ENCODE data around the gene TAS2R60. TPM values are rescaled to one million over a fixed set of nuclear protein-coding genes. Genes with fewer than 3 reads are reported as not detected.

Gene TAS2R60
- total and polyA plus RNA-seq, 2 experiments from 2014 or later: 0.37 to 4.0 TPM

DNA sequence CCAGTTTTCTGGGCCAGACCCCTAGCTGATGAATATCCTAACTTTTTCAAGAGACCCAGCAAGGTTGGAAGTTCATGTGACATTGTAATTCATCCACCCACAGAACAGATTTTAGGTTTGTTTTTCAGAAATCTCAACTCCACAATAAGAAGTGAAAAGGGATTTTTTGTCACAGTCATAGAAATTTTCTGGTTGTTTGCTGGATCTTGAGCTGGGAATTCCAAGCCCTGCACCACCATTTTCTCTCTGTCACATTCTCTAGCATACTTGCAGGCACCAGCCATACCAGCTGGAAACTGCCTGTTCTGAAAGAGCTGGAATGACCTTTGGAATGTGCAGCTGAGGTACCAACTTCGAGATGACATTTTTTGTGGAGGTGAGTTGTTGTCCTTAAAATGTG lies 8.5 kb downstream of the TAS2R60 start:
- H3F3A ChIP-seq (replicated peaks; ENCODE audit: low read depth): no peaks in the 10 kb centered on the region
- Mint-ChIP-seq H3K4me3 (no peak overlapping the region), H3K27me3 (ENCODE audit: insufficient read depth, low read depth, poor library complexity) (peaks cover 4% of the 10 kb centered on the region), H3K9me3 (no peaks in the 10 kb centered on the region), H3K36me3 (ENCODE audit: low read depth) (no peaks in the 10 kb centered on the region), H3K4me1 (peaks cover 5% of the 10 kb centered on the region; the same call in 2 of the 3 replicates), H3K27ac (no peak overlapping the region)
- ATAC-seq (no peak), DNase-seq (ENCODE audit: low spot score) (no peak)
- no peak overlapping the region for H3K4me3 ChIP-seq
- no peaks in the 10 kb centered on the region for H3K27me3 ChIP-seq (ENCODE audit: insufficient read depth)
- no peak for TF ChIP-seq POLR2AphosphoS5 (IDR thresholded peaks at IDR 0.05; ENCODE audit: low read depth)
- TF ChIP-seq STAT1 (IDR thresholded peaks at IDR 0.05; ENCODE audit: unreplicated experiment): no peak
- no peak for TF ChIP-seq JUNB (IDR thresholded peaks at IDR 0.05; ENCODE audit: unreplicated experiment)
- TF ChIP-seq, protein P1, sequence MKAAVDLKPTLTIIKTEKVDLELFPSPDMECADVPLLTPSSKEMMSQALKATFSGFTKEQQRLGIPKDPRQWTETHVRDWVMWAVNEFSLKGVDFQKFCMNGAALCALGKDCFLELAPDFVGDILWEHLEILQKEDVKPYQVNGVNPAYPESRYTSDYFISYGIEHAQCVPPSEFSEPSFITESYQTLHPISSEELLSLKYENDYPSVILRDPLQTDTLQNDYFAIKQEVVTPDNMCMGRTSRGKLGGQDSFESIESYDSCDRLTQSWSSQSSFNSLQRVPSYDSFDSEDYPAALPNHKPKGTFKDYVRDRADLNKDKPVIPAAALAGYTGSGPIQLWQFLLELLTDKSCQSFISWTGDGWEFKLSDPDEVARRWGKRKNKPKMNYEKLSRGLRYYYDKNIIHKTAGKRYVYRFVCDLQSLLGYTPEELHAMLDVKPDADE (IDR thresholded peaks at IDR 0.05): no peak
- no peak for TF ChIP-seq EZH2phosphoT487 (IDR thresholded peaks at IDR 0.05; ENCODE audit: unreplicated experiment)
- TF ChIP-seq CREB1 (CRISPR knock-in tag; IDR thresholded peaks at IDR 0.05; ENCODE audit: low read depth): no peak
- no peak for TF ChIP-seq NANOG (IDR thresholded peaks at IDR 0.05; ENCODE audit: borderline replicate concordance)
- no peak for TF ChIP-seq ZNF331 (CRISPR knock-in tag; IDR thresholded peaks at IDR 0.05; ENCODE audit: low read depth)
- no peak for TF ChIP-seq EZH2 (IDR thresholded peaks at IDR 0.05; ENCODE audit: low read depth, unreplicated experiment)
- TF ChIP-seq ZNF462 (CRISPR knock-in tag; IDR thresholded peaks at IDR 0.05): no peak
- no peak for TF ChIP-seq ZNF114 (CRISPR knock-in tag; IDR thresholded peaks at IDR 0.05)
- no peak for TF ChIP-seq REST (IDR thresholded peaks at IDR 0.05; ENCODE audit: unreplicated experiment)
- no peak for TF ChIP-seq CTCF (conservative IDR thresholded peaks at IDR 0.05; ENCODE audit: low read depth in 2 of 2)
- no peaks in the 10 kb centered on the region for H4K20me1 ChIP-seq (replicated peaks; ENCODE audit: insufficient read depth)
- H2AFZ ChIP-seq: no peak overlapping the region
- H3K27ac ChIP-seq (ENCODE audit: low read depth): no peak overlapping the region
- no peaks in the 10 kb centered on the region; the same call in 1 of the 2 replicates for H3K9me2 ChIP-seq (ENCODE audit: insufficient read depth)
- H3K4me2 ChIP-seq: no peak overlapping the region
- H3K36me3 ChIP-seq (ENCODE audit: insufficient read depth): no peaks in the 10 kb centered on the region
- H3K79me2 ChIP-seq (replicated peaks; ENCODE audit: insufficient read depth): no peaks in the 10 kb centered on the region
- H3K4me1 ChIP-seq (ENCODE audit: insufficient read depth): no peaks in the 10 kb centered on the region; the same call in 1 of the 2 replicates
